Calu3 (cell line): Measurements from ENCODE around the gene CCNK. TPM values are rescaled to one million over a fixed set of nuclear protein-coding genes. Genes with fewer than 3 reads are reported as not detected.

Source experiments
- BruUV-seq: library from RNA; stranded (reverse); fragments of 400-500 nt; replicated peaks from 2 replicates; lab custom pipeline; 2021; lab: Mats Ljungman, UMichigan
- CTCF ChIA-PET: fragments of 300-600 bp; sonication (Branson Sonifier 250); formaldehyde crosslinking; loops from one replicate; lab custom pipeline; 2022; ENCODE audit warnings: antibody characterized with exemption; lab: Charles Lee
- DNase-seq: peaks from one replicate; pipeline ENCODE4 v3.0.0; 2022
- H3K27ac Mint-ChIP-seq: one replicate; pipeline ENCODE4 v1.8.0; 2022; ENCODE audit warnings: mixed read lengths; ENCODE audit not compliant: unreplicated experiment
- H3K27me3 Mint-ChIP-seq: one replicate; pipeline ENCODE4 v1.8.0; 2022; ENCODE audit warnings: mixed read lengths; ENCODE audit not compliant: unreplicated experiment
- H3K36me3 Mint-ChIP-seq: one replicate; pipeline ENCODE4 v1.8.0; 2022; ENCODE audit warnings: mild to moderate bottlenecking, moderate library complexity, mixed read lengths; ENCODE audit not compliant: insufficient read depth, unreplicated experiment
- H3K4me1 Mint-ChIP-seq: one replicate; pipeline ENCODE4 v1.8.0; 2022; ENCODE audit warnings: mild to moderate bottlenecking, low read depth, mixed read lengths; ENCODE audit not compliant: unreplicated experiment
- H3K4me3 Mint-ChIP-seq: one replicate; pipeline ENCODE4 v1.8.0; 2022; ENCODE audit warnings: mild to moderate bottlenecking, low read depth, moderate library complexity, mixed read lengths; ENCODE audit not compliant: unreplicated experiment
- H3K9me3 Mint-ChIP-seq: one replicate; pipeline ENCODE4 v1.8.0; 2022; ENCODE audit warnings: low read depth, mixed read lengths; ENCODE audit not compliant: unreplicated experiment
- intact Hi-C: fragments of 100-400 bp; cut with micrococcal nuclease; formaldehyde crosslinking; loops from one replicate; pipeline ENCODE4 v1.10.0; 2022; ENCODE audit not compliant: unreplicated experiment
- total RNA-seq: library from RNA; stranded (reverse); gene quantifications from 2 replicates; pipeline ENCODE4 v1.2.3, GENCODE V29; 2022
- TF ChIP-seq, protein P1 (sequence below): fragments of 200-600 bp; IDR thresholded peaks from one replicate; pipeline ENCODE4 v1.8.0; 2022; ENCODE audit warnings: antibody characterized with exemption; ENCODE audit not compliant: unreplicated experiment

Gene CCNK
- total RNA-seq, 1 experiment from 2014 or later, result 71.5 TPM

DNA sequence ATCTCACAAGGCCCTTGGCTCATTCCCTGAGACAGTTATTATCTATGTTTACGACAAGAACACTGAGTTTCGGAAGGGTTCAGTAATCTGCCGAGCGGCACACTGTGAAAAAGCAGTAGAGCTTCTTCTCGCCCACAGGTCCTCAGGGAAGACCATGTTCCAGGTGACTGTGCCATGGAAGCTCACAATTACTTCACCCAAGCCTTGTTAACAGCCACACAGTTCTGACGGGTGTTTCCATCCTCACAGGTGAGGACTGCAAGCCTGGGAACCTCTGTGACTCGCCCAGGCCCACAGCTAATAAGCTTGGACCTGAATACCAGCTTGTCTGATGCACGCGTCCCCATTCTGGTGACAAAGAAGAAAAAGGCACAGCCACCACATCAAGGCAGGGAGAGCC is 15.9 kb upstream of the CCNK start:
- Mint-ChIP-seq H3K4me3 (no peak overlapping the region), H3K4me1 (peaks cover 36% of the 10 kb centered on the region), H3K27ac (no peak overlapping the region), H3K36me3 (no peaks in the 10 kb centered on the region), H3K9me3 (no peaks in the 10 kb centered on the region), H3K27me3 (no peaks in the 10 kb centered on the region)
- no peak for DNase-seq
- TF ChIP-seq, protein P1, sequence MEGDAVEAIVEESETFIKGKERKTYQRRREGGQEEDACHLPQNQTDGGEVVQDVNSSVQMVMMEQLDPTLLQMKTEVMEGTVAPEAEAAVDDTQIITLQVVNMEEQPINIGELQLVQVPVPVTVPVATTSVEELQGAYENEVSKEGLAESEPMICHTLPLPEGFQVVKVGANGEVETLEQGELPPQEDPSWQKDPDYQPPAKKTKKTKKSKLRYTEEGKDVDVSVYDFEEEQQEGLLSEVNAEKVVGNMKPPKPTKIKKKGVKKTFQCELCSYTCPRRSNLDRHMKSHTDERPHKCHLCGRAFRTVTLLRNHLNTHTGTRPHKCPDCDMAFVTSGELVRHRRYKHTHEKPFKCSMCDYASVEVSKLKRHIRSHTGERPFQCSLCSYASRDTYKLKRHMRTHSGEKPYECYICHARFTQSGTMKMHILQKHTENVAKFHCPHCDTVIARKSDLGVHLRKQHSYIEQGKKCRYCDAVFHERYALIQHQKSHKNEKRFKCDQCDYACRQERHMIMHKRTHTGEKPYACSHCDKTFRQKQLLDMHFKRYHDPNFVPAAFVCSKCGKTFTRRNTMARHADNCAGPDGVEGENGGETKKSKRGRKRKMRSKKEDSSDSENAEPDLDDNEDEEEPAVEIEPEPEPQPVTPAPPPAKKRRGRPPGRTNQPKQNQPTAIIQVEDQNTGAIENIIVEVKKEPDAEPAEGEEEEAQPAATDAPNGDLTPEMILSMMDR, result no peak
- BruUV-seq, result no TSS peak
- CTCF ChIA-PET, result no interaction called here
- intact Hi-C loops, result no loop called here

DNA sequence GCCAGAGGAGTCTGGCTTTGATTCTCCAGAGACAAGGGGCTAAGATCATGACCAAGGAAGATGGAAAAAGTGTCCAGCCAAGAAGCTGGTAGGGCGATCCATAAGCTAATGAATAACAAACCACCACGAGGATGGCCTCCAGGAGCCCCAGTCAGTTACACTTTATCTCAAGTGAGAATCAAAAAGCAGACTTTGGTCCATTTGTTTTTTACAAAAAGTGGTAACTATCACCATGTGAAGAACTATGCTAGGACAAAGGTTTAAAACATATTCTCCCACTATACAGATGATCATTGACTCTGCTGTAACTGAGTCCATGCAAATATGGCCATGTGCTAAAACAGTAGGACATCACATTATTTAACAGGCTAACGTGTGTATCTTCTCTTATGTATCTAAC is 14.5 kb upstream of the CCNK start:
- no peak overlapping the region for H3K27ac Mint-ChIP-seq
- H3K27me3 Mint-ChIP-seq, result no peaks in the 10 kb centered on the region
- CTCF ChIA-PET, result no interaction called here

DNA sequence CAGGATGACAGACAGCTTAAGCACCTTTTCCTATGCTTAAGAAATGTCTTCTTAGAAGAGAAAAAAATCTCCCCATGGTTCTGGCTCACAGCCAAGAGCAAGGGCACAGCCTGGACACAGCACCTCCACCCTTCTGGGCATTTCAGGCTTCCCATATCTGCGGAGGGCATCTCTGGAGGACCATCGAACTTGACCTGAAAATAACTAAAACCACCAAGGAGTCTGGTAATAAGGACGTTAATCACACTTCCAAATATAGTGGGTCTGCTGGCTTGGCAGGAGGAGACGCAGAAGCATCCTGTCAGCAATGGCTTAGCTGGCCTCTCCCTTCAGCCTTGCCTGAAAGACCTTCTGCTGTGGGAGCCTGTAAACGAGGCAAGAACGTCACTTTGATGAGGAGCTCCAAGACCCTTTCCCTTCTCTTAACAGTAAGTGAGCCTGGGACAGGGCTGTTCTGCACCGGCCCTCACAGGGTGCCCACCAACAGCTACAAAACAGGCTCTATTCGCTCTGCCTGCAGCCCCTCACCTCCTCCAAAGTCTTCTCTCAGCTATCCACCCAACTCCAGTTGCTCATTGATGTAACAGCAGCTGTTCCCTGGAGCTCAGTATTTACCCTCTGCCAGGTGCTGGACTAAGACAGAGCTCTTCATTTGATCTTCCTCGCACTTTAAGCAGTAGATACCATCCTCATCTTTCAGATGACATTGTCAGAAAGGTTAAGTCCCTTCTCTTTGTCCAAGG is 13.7 kb upstream of the CCNK start:
- Mint-ChIP-seq H3K36me3 (no peaks in the 10 kb centered on the region), H3K4me1 (peaks cover 16% of the 10 kb centered on the region), H3K27ac (no peak overlapping the region), H3K4me3 (no peak overlapping the region), H3K9me3 (no peaks in the 10 kb centered on the region), H3K27me3 (no peaks in the 10 kb centered on the region)
- intact Hi-C loops, result no loop called here
- TF ChIP-seq, protein P1, result no peak
- BruUV-seq, result no TSS peak
- no peak for DNase-seq
- CTCF ChIA-PET, result no interaction called here

More for the DNA sequence above, 14.5 kb upstream of the CCNK start:
- no peak overlapping the region for H3K4me3 Mint-ChIP-seq
- BruUV-seq, result no TSS peak
- TF ChIP-seq, protein P1, result no peak
- no peak for DNase-seq
- H3K9me3 Mint-ChIP-seq, result no peaks in the 10 kb centered on the region
- H3K36me3 Mint-ChIP-seq, result no peaks in the 10 kb centered on the region
- intact Hi-C loops, result no loop called here
- H3K4me1 Mint-ChIP-seq, result peaks cover 23% of the 10 kb centered on the region

DNA sequence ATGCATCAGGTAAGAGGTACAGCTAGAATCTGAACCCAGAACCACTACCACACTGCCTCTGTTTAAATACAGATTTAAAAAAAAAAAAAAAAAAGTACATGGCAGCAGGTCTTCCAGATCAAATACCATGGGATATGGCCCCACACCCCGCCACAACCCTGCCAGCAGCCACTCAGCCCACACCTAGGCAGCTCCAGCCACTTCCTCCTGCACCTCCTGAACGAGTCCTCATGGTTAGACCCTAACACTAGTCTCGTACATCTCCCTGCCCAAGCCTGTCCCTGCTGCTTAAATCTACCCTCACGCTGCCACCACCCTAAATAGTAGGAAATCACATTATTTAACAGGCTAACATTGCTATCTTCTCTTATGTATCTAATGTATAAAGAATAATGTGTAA is 13.1 kb upstream of the CCNK start:
- Mint-ChIP-seq H3K27me3 (no peaks in the 10 kb centered on the region), H3K27ac (no peak overlapping the region), H3K4me3 (no peak overlapping the region), H3K9me3 (no peaks in the 10 kb centered on the region), H3K4me1 (peaks cover 15% of the 10 kb centered on the region), H3K36me3 (no peaks in the 10 kb centered on the region)
- BruUV-seq, result no TSS peak
- DNase-seq, result no peak
- TF ChIP-seq, protein P1, result no peak
- intact Hi-C loops, result no loop called here
- CTCF ChIA-PET, result no interaction called here
